CD14-positive monocyte (primary cell): Measurements from ENCODE around the gene RNF41. TPM values are rescaled to one million over a fixed set of nuclear protein-coding genes. Genes with fewer than 3 reads are reported as not detected.

Experiments used
- DNase-seq, 3 donors: peaks; one replicate each; pipeline ENCODE4 v3.0.0-alpha.2; 2011 to 2022
- H2AFZ ChIP-seq: 2 replicates; pipeline ENCODE4 v1.6.0; 2012; ENCODE audit warnings: mild to moderate bottlenecking, low read depth, low read length, inconsistent platforms; ENCODE audit not compliant: insufficient read depth, poor library complexity, severe bottlenecking
- H3K27ac ChIP-seq, 2 donors: 1 replicate in 1 of 2; 2 replicates in 1 of 2; pipeline ENCODE4 v1.5.1; 2012 to 2013; ENCODE audit warnings: low read length in 2 of 2, control low read depth in 1 of 2, inconsistent platforms in 1 of 2, low read depth in 1 of 2, mild to moderate bottlenecking in 1 of 2
- H3K27me3 ChIP-seq, 2 donors: one replicate each; pipeline versions ENCODE4 v1.6.0 to v1.6.1; 2011 to 2013; ENCODE audit warnings: low read length in 2 of 2; ENCODE audit not compliant: control insufficient read depth in 2 of 2, insufficient read depth in 2 of 2
- H3K36me3 ChIP-seq, 2 donors: replicated peaks in 1 of 2; 1 replicate in 1 of 2; 2 replicates in 1 of 2; pipeline versions ENCODE4 v1.5.1 to v1.6.1; 2012 to 2013; ENCODE audit warnings: low read length in 2 of 2, control low read depth in 1 of 2, inconsistent platforms in 1 of 2, mild to moderate bottlenecking in 1 of 2; ENCODE audit not compliant: insufficient read depth in 2 of 2, control insufficient read depth in 1 of 2
- H3K4me1 ChIP-seq, 2 donors: 1 replicate in 1 of 2; 2 replicates in 1 of 2; pipeline versions ENCODE4 v1.5.1 to v1.6.1; 2012 to 2013; ENCODE audit warnings: low read length in 2 of 2, control low read depth in 1 of 2, inconsistent platforms in 1 of 2, mild to moderate bottlenecking in 1 of 2, moderate library complexity in 1 of 2; ENCODE audit not compliant: insufficient read depth in 2 of 2, control insufficient read depth in 1 of 2
- H3K4me2 ChIP-seq: replicated peaks from 2 replicates; pipeline ENCODE3; 2012; ENCODE audit warnings: low read length, moderate library complexity, mild to moderate bottlenecking; ENCODE audit not compliant: poor library complexity, severe bottlenecking; ENCODE audit errors: extremely low read depth
- H3K4me3 ChIP-seq, 3 experiments: fragments of 200-600 bp in 1 of 3; sonication (generic) in 1 of 3; replicated peaks in 1 of 3; 1 replicate in 2 of 3; 2 replicates in 1 of 3; pipeline ENCODE4 v1.5.1; 2011 to 2013; ENCODE audit warnings: low read length in 3 of 3, mild to moderate bottlenecking in 3 of 3, control low read depth in 2 of 3, low read depth in 2 of 3, inconsistent platforms in 1 of 3, moderate library complexity in 1 of 3
- H3K79me2 ChIP-seq: 2 replicates; pipeline ENCODE4 v1.6.0; 2012; ENCODE audit warnings: mild to moderate bottlenecking, control low read depth, inconsistent platforms, low read length, moderate library complexity; ENCODE audit not compliant: insufficient read depth
- H3K9ac ChIP-seq: 2 replicates; pipeline ENCODE4 v1.6.0; 2017; ENCODE audit warnings: low read length, mild to moderate bottlenecking; ENCODE audit not compliant: insufficient read depth, poor library complexity, severe bottlenecking
- H3K9me3 ChIP-seq, 2 donors: replicated peaks in 1 of 2; 1 replicate in 1 of 2; 2 replicates in 1 of 2; pipeline versions ENCODE4 v1.5.1 to v1.6.1; 2012 to 2013; ENCODE audit warnings: low read length in 2 of 2, control low read depth in 1 of 2; ENCODE audit not compliant: control insufficient read depth in 1 of 2, insufficient read depth in 1 of 2
- H4K20me1 ChIP-seq: 2 replicates; pipeline ENCODE4 v1.6.0; 2012; ENCODE audit warnings: mild to moderate bottlenecking, low read length, control low read depth, moderate library complexity; ENCODE audit not compliant: insufficient read depth
- H3K27ac Mint-ChIP-seq, 7 donors: one replicate each; pipeline ENCODE4 v1.8.0; 2020; ENCODE audit warnings: mild to moderate bottlenecking in 7 of 7, mixed read lengths in 7 of 7, moderate library complexity in 6 of 7, inconsistent platforms in 2 of 7
- H3K27me3 Mint-ChIP-seq, 3 donors: one replicate each; pipeline ENCODE4 v1.8.0; 2021 to 2022; ENCODE audit warnings: low read depth in 3 of 3, mild to moderate bottlenecking in 3 of 3, mixed read lengths in 3 of 3, moderate library complexity in 3 of 3, inconsistent platforms in 1 of 3
- H3K36me3 Mint-ChIP-seq, 2 donors: one replicate each; pipeline ENCODE4 v1.8.0; 2020; ENCODE audit warnings: mixed read lengths in 2 of 2, inconsistent platforms in 1 of 2, mild to moderate bottlenecking in 1 of 2
- H3K4me1 Mint-ChIP-seq: one replicate; pipeline ENCODE4 v1.8.0; 2020; ENCODE audit warnings: mild to moderate bottlenecking, mixed read lengths
- H3K4me3 Mint-ChIP-seq, 2 donors: one replicate each; pipeline ENCODE4 v1.8.0; 2020; ENCODE audit warnings: mild to moderate bottlenecking in 2 of 2, mixed read lengths in 2 of 2, moderate library complexity in 1 of 2
- H3K9me3 Mint-ChIP-seq, 7 donors: one replicate each; pipeline ENCODE4 v1.8.0; 2020 to 2022; ENCODE audit warnings: mixed read lengths in 7 of 7, mild to moderate bottlenecking in 6 of 7, moderate library complexity in 6 of 7, inconsistent platforms in 2 of 7
- WGBS: methylation state at CpG from one replicate; pipeline ENCODE4 v1.1.5; 2013; ENCODE audit warnings: missing lambda C conversion rate; ENCODE audit not compliant: insufficient coverage; 5-methylcytosine and 5-hydroxymethylcytosine counted together
- intact Hi-C, 2 donors: fragments of 100-400 bp; cut with micrococcal nuclease; formaldehyde crosslinking; loops; one replicate each; pipeline versions ENCODE4 v1.15.0 to v1.15.1; 2023
- polyA plus RNA-seq, 3 donors: library from polyadenylated mRNA; depleted of rRNA in 1 of 3; unstranded in 2 of 3; stranded (reverse) in 1 of 3; fragments of 300-500 nt in 2 of 3; fragments of >200 nt in 1 of 3; fragmentation: Illumina TruSeq in 2 of 3; gene quantifications; 1 replicate in 2 of 3; 2 replicates in 1 of 3; pipeline ENCODE4 v1.2.3, GENCODE V29; 2012 to 2021
- TF ChIP-seq, protein P1 (sequence below): fragments of 200-600 bp; IDR thresholded peaks from one replicate; pipeline ENCODE4 v1.8.0; 2022; ENCODE audit warnings: antibody characterized with exemption, mild to moderate bottlenecking

RNF41 gene
- polyA plus RNA-seq, 3 donors, result 35.8 to 82.0 (median 45.7) TPM

DNA sequence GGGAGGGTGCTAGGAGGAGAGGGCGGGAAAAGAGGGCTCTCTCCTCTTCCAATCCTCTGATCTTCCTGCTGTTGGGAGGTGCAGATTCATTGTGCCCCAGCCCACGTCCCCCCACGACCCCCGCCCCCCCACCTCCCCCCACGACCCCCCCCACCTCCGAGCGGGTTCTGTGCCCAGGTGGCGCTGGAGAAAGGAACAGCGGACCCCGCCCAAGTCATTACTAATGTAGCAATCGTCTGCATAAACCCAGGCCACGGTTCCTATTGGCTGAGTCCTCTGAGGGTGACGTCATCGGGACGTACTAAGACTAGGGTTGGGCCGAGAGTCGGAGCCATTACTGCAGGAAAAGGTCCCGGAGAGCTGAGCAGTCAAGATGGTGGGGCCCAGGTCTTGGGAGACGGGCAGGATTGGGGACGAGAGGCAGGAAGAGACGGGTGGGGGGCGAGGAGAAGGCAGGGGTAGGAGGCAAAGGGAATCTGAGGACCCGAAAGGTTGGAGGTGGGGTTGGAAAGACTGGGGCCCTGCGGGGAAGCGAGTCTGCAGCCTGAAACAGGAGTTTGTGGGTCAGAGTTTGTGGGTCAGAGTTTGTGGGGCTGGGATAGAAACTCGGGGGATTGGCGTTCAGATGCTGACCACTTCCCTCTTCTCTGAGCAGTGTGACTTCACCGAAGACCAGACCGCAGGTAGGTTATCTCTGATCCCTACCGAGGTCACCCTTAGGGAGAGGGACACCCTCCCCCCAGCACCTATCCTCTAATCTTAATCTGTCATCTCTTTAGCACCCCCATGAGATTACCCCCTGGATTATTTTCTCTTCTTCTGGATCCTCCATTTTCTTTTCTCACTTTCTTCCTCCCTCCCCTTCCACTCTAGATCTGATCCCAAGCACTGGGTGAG lies 63.4 kb downstream of the RNF41 start, which contains the start of gene MYL6:
Gene MYL6 (plus strand): TSS at position 331 of the 897 bp plus-strand sequence. CDS start 43 bp downstream, at position 374.
- Histone ChIP-seq H3K36me3 (peaks cover 35 to 36% of the 10 kb centered on the region in 2 donors), H4K20me1 (peaks cover 47% of the 10 kb centered on the region), H3K9ac (peak within 1 kb of the TSS; percentile 85), H3K27ac (peak within 1 kb of the TSS; percentile 90 to 94), H3K9me3 (no peaks in the 10 kb centered on the region), H3K4me3 (peak within 1 kb of the TSS; percentile 77 to 96 (median 84)), H2AFZ (peak within 1 kb of the TSS; percentile 88), H3K4me2 (peak within 1 kb of the TSS; percentile 95), H3K4me1 (peaks cover 35 to 44% of the 10 kb centered on the region in 2 donors), H3K27me3 (no peaks in the 10 kb centered on the region), H3K79me2 (peaks cover 52% of the 10 kb centered on the region)
- Mint-ChIP-seq H3K4me1 (peaks cover 38% of the 10 kb centered on the region), H3K4me3 (peak within 1 kb of the TSS; percentile 97 to 99), H3K9me3 (no peaks in the 10 kb centered on the region), H3K27me3 (peaks cover 0 to 3% (median 2%) of the 10 kb centered on the region in 3 donors), H3K27ac (peak within 1 kb of the TSS; percentile 97 to 99 (median 98)), H3K36me3 (peaks cover 35 to 39% of the 10 kb centered on the region in 2 donors)
- intact Hi-C loops, result loop anchor here (2.0 kb wide), 4 partner anchors 31 to 65 kb away; partner anchors contain the start of genes SMARCC2 (in 1 of the 2) and ZC3H10 (in 1 of the 2)
- DNase-seq, result peak; percentile 94 to 98 (median 97)
- TF ChIP-seq, protein P1, sequence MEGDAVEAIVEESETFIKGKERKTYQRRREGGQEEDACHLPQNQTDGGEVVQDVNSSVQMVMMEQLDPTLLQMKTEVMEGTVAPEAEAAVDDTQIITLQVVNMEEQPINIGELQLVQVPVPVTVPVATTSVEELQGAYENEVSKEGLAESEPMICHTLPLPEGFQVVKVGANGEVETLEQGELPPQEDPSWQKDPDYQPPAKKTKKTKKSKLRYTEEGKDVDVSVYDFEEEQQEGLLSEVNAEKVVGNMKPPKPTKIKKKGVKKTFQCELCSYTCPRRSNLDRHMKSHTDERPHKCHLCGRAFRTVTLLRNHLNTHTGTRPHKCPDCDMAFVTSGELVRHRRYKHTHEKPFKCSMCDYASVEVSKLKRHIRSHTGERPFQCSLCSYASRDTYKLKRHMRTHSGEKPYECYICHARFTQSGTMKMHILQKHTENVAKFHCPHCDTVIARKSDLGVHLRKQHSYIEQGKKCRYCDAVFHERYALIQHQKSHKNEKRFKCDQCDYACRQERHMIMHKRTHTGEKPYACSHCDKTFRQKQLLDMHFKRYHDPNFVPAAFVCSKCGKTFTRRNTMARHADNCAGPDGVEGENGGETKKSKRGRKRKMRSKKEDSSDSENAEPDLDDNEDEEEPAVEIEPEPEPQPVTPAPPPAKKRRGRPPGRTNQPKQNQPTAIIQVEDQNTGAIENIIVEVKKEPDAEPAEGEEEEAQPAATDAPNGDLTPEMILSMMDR, result no peak
- WGBS, result 0% methylated on average over 17 of the region's 30 CpGs
